IMR-90 (cell line): ENCODE measurements around the gene WDR1.

Source experiments
- CEBPB ChIP-seq: IDR thresholded peaks from 2 replicates; pipeline ENCODE4 v1.6.1; 2012; ENCODE audit warnings: low read depth, low read length, improper control_type of control experiment
- CHD1 ChIP-seq: IDR thresholded peaks from 2 replicates; pipeline ENCODE4 v1.6.1; 2012; ENCODE audit warnings: low read depth, low read length, improper control_type of control experiment
- POLR2A ChIP-seq: IDR thresholded peaks from 2 replicates; pipeline ENCODE4 v1.6.1; 2012; ENCODE audit warnings: mild to moderate bottlenecking, low read depth, low read length
- RAD21 ChIP-seq: IDR thresholded peaks from 2 replicates; pipeline ENCODE4 v1.6.1; 2012; ENCODE audit warnings: low read length, improper control_type of control experiment
- RCOR1 ChIP-seq: IDR thresholded peaks from 2 replicates; pipeline ENCODE4 v1.6.1; 2012; ENCODE audit warnings: mild to moderate bottlenecking, low read length, improper control_type of control experiment; ENCODE audit not compliant: insufficient replicate concordance
- RFX5 ChIP-seq: IDR thresholded peaks from 2 replicates; pipeline ENCODE4 v1.8.0; 2012; ENCODE audit warnings: low read depth, mild to moderate bottlenecking, low read length, moderate library complexity
- SMC3 ChIP-seq: fragments of 150-350 bp; IDR thresholded peaks from 2 replicates; pipeline ENCODE4 v1.6.1; 2016; ENCODE audit warnings: low read depth, mild to moderate bottlenecking, antibody characterized with exemption, low read length, moderate library complexity
- TF ChIP-seq, protein P1 (sequence below): conservative IDR thresholded peaks from 2 replicates; pipeline ENCODE4 v1.5.1; 2012; ENCODE audit warnings: mild to moderate bottlenecking, low read depth, low read length, improper control_type of control experiment

DNA sequence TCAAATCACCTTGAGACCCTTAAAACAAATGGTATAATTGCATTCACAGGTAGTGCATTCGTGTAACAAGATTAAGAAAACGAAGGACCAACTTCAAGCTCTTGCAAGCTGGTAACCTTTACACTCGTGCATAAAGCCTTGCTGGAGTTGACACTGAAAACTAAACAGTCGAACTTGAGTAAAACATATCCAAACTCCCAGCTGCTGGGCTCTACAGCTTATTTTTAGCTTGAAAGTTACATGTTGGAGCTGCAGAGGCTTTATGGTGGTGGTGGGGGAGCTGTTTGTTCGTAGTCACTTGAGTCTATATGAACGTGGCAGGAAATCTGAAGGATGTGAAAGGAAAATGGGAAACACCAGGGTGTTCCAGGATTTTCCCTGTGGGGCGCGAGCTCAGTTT lies 2.7 kb upstream of the WDR1 start:
- TF ChIP-seq, protein P1, sequence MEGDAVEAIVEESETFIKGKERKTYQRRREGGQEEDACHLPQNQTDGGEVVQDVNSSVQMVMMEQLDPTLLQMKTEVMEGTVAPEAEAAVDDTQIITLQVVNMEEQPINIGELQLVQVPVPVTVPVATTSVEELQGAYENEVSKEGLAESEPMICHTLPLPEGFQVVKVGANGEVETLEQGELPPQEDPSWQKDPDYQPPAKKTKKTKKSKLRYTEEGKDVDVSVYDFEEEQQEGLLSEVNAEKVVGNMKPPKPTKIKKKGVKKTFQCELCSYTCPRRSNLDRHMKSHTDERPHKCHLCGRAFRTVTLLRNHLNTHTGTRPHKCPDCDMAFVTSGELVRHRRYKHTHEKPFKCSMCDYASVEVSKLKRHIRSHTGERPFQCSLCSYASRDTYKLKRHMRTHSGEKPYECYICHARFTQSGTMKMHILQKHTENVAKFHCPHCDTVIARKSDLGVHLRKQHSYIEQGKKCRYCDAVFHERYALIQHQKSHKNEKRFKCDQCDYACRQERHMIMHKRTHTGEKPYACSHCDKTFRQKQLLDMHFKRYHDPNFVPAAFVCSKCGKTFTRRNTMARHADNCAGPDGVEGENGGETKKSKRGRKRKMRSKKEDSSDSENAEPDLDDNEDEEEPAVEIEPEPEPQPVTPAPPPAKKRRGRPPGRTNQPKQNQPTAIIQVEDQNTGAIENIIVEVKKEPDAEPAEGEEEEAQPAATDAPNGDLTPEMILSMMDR, result no peak
- TF ChIP-seq CEBPB (no peak), RCOR1 (no peak), SMC3 (no peak), CHD1 (no peak), POLR2A (no peak), RFX5 (no peak), RAD21 (no peak)
